HepG2 (cell line): ENCODE measurements around the gene ZDHHC8.

Source experiments
- CTCF ChIP-seq: sonication (generic); formaldehyde crosslinking; IDR thresholded peaks from 2 replicates; pipeline ENCODE4 v1.5.0; 2020; ENCODE audit warnings: mild to moderate bottlenecking, missing genetic modification reagents, moderate library complexity
- IKZF1 ChIP-seq: fragments of 450-650 bp; IDR thresholded peaks from 2 replicates; pipeline ENCODE4 v1.7.1; 2016
- ZHX1 ChIP-seq: sonication (generic); formaldehyde crosslinking; IDR thresholded peaks from 2 replicates; pipeline ENCODE4 v1.8.1; 2022; ENCODE audit warnings: low read depth, mild to moderate bottlenecking, missing genetic modification reagents

GRCh38 chr22:20139391-20140106 is 7.9 kb downstream of the ZDHHC8 start:
- TF ChIP-seq ZHX1 (CRISPR knock-in tag) (no peak), IKZF1 (no peak), CTCF (CRISPR knock-in tag) (no peak)
